IMR-90 (cell line): ENCODE measurements around the gene TOP2A. TPM values are rescaled to one million over a fixed set of nuclear protein-coding genes. Genes with fewer than 3 reads are reported as not detected.
A peak's percentile ranks its signal among the peaks of the same experiment; 100 is the strongest.

Source experiments
- ATAC-seq: fragments of 200-7000 bp; cut with Tn5 transposase; 2 replicates; pipeline ENCODE4 v1.9.1; 2020; ENCODE audit warnings: low read depth, mild to moderate bottlenecking, moderate library complexity
- BruUV-seq: library from RNA; stranded (reverse); fragments of 400-500 nt; replicated peaks from 2 replicates; lab custom pipeline; 2021; lab: Mats Ljungman, UMichigan
- CTCF ChIA-PET: fragments of 300-600 bp; formaldehyde crosslinking; extraction: SDS; loops from one replicate; lab custom pipeline; 2021; ENCODE audit warnings: antibody characterized with exemption; lab: Yijun Ruan, JAX
- POLR2A ChIA-PET: fragments of 300-600 bp; sonication (Branson Sonifier 250); formaldehyde crosslinking; loops from one replicate; lab custom pipeline; 2022; ENCODE audit warnings: antibody characterized with exemption; ENCODE audit not compliant: unreplicated experiment; lab: Charles Lee
- DNase-seq: peaks from one replicate; pipeline ENCODE4 v3.0.0; 2013
- H2AFZ ChIP-seq: replicated peaks from 2 replicates; pipeline ENCODE3; 2013; ENCODE audit warnings: low read length, mild to moderate bottlenecking; ENCODE audit not compliant: poor library complexity
- H2AK5ac ChIP-seq: 2 replicates; pipeline ENCODE4 v1.6.1; 2013; ENCODE audit warnings: low read depth, low read length, inconsistent platforms
- H2AK9ac ChIP-seq: replicated peaks from 2 replicates; pipeline ENCODE3; 2013; ENCODE audit warnings: mild to moderate bottlenecking, low read depth, low read length, moderate library complexity; ENCODE audit not compliant: poor library complexity
- H2BK120ac ChIP-seq: 2 replicates; pipeline ENCODE4 v1.6.1; 2013; ENCODE audit warnings: low read depth, low read length, inconsistent platforms
- H2BK15ac ChIP-seq: 3 replicates; pipeline ENCODE4 v1.6.1; 2013; ENCODE audit warnings: low read depth, low read length, inconsistent platforms
- H2BK20ac ChIP-seq: 2 replicates; pipeline ENCODE4 v1.6.1; 2013; ENCODE audit warnings: low read depth, mild to moderate bottlenecking, inconsistent platforms, low read length, moderate library complexity
- H2BK5ac ChIP-seq: 2 replicates; pipeline ENCODE4 v1.6.1; 2013; ENCODE audit warnings: mild to moderate bottlenecking, low read depth, low read length, inconsistent platforms; ENCODE audit not compliant: poor library complexity, severe bottlenecking
- H3K14ac ChIP-seq: replicated peaks from 2 replicates; pipeline ENCODE4 v1.6.1; 2013; ENCODE audit warnings: low read depth, low read length, inconsistent platforms
- H3K18ac ChIP-seq: 2 replicates; pipeline ENCODE4 v1.6.1; 2013; ENCODE audit warnings: low read depth, low read length, control low read depth
- H3K23ac ChIP-seq: 2 replicates; pipeline ENCODE4 v1.6.1; 2013; ENCODE audit warnings: low read depth, low read length, inconsistent platforms
- H3K27ac ChIP-seq: 2 replicates; pipeline ENCODE4 v1.5.1; 2013; ENCODE audit warnings: mild to moderate bottlenecking, control low read depth, low read length; ENCODE audit not compliant: insufficient read depth
- H3K27me3 ChIP-seq: 2 replicates; pipeline ENCODE4 v1.6.1; 2013; ENCODE audit warnings: low read length; ENCODE audit not compliant: control insufficient read depth, insufficient read depth
- H3K36me3 ChIP-seq: 2 replicates; pipeline ENCODE4 v1.6.1; 2013; ENCODE audit warnings: low read length, mixed read lengths; ENCODE audit not compliant: control insufficient read depth, insufficient read depth
- H3K4ac ChIP-seq: 2 replicates; pipeline ENCODE4 v1.6.1; 2013; ENCODE audit warnings: low read depth, low read length, inconsistent platforms
- H3K4me1 ChIP-seq: 2 replicates; pipeline ENCODE4 v1.6.1; 2013; ENCODE audit warnings: low read length, mixed read lengths; ENCODE audit not compliant: control insufficient read depth, insufficient read depth
- H3K4me2 ChIP-seq: 2 replicates; pipeline ENCODE4 v1.6.1; 2013; ENCODE audit warnings: low read depth, mild to moderate bottlenecking, control low read depth, low read length, moderate library complexity
- H3K4me3 ChIP-seq: 2 replicates; pipeline ENCODE4 v1.5.1; 2013; ENCODE audit warnings: low read depth, mild to moderate bottlenecking, control low read depth, low read length, moderate library complexity; ENCODE audit not compliant: insufficient read depth
- H3K56ac ChIP-seq: 2 replicates; pipeline ENCODE4 v1.6.1; 2013; ENCODE audit warnings: low read length, inconsistent platforms; ENCODE audit not compliant: insufficient read depth; ENCODE audit errors: extremely low read depth
- H3K79me1 ChIP-seq, 2 experiments: 2 replicates each; pipeline ENCODE4 v1.6.1; 2013; ENCODE audit warnings: low read length in 2 of 2, inconsistent platforms in 1 of 2, low read depth in 1 of 2
- H3K9ac ChIP-seq: 2 replicates; pipeline ENCODE4 v1.6.1; 2013; ENCODE audit warnings: low read depth, low read length, control low read depth
- H3K9me1 ChIP-seq: 2 replicates; pipeline ENCODE4 v1.6.1; 2013; ENCODE audit warnings: low read length, inconsistent platforms; ENCODE audit not compliant: insufficient read depth
- H3K9me3 ChIP-seq: 2 replicates; pipeline ENCODE4 v1.6.1; 2013; ENCODE audit warnings: low read length; ENCODE audit not compliant: control insufficient read depth, insufficient read depth
- H4K20me1 ChIP-seq: 2 replicates; pipeline ENCODE4 v1.6.1; 2013; ENCODE audit warnings: low read length, inconsistent platforms; ENCODE audit not compliant: insufficient read depth
- H4K5ac ChIP-seq: 2 replicates; pipeline ENCODE4 v1.6.1; 2013; ENCODE audit warnings: mild to moderate bottlenecking, low read depth, low read length, control low read depth
- H4K8ac ChIP-seq, 2 experiments: 2 replicates each; pipeline ENCODE4 v1.6.1; 2013; ENCODE audit warnings: low read depth in 2 of 2, low read length in 2 of 2, control low read depth in 1 of 2, inconsistent platforms in 1 of 2
- H4K91ac ChIP-seq: 2 replicates; pipeline ENCODE4 v1.6.1; 2013; ENCODE audit warnings: low read depth, low read length, inconsistent platforms; ENCODE audit not compliant: insufficient read depth
- CEBPB ChIP-seq: IDR thresholded peaks from 2 replicates; pipeline ENCODE4 v1.6.1; 2012; ENCODE audit warnings: low read depth, low read length, improper control_type of control experiment
- MAZ ChIP-seq: IDR thresholded peaks from 2 replicates; pipeline ENCODE4 v1.6.1; 2012; ENCODE audit warnings: low read depth, mild to moderate bottlenecking, low read length, improper control_type of control experiment, moderate library complexity, borderline replicate concordance
- NFE2L2 ChIP-seq: fragments of 150-350 bp; IDR thresholded peaks from 2 replicates; pipeline ENCODE4 v1.6.1; 2016; ENCODE audit warnings: low read depth, mild to moderate bottlenecking, low read length
- WGBS, 2 experiments: methylation state at CpG; one replicate each; pipeline versions ENCODE4 v1.1.5 to v1.1.7; 2013; ENCODE audit warnings: missing lambda C conversion rate in 2 of 2; ENCODE audit not compliant: insufficient read length in 1 of 2; ENCODE audit errors: extremely low coverage in 2 of 2; 5-methylcytosine and 5-hydroxymethylcytosine counted together
- dilution Hi-C: fragments of 300-500 bp; cut with HindIII; formaldehyde crosslinking; loops from one replicate; pipeline ENCODE4 v1.14.3; 2018; ENCODE audit warnings: low sequenced_read_pairs; ENCODE audit not compliant: unreplicated experiment
- in situ Hi-C: fragments of 300-500 bp; cut with MboI; formaldehyde crosslinking; loops from 3 replicates; pipeline ENCODE4 v1.14.3; 2019; ENCODE audit warnings: low sequenced_read_pairs, inconsistent platforms, mixed read lengths
- intact Hi-C: fragments of 100-400 bp; cut with micrococcal nuclease; formaldehyde crosslinking; loops from 2 replicates; pipeline ENCODE4 v1.10.0; 2022
- polyA plus RNA-seq, 3 experiments: library from polyadenylated mRNA; depleted of rRNA; stranded (reverse); fragments of >200 nt; gene quantifications; 2 replicates each; pipeline ENCODE4 v1.2.3, GENCODE V29; 2012; ENCODE audit warnings: low replicate concordance in 1 of 3
- total RNA-seq: library from RNA; depleted of rRNA; stranded (reverse); fragments of >200 nt; gene quantifications from 2 replicates; pipeline ENCODE4 v1.2.3, GENCODE V29; 2012
- TF ChIP-seq, protein P1 (sequence below): fragments of 150-350 bp; IDR thresholded peaks from 2 replicates; pipeline ENCODE4 v1.6.1; 2016; ENCODE audit warnings: low read depth, mild to moderate bottlenecking, low read length, moderate library complexity, borderline replicate concordance
- TF ChIP-seq, protein P2 (sequence below): fragments of 150-350 bp; IDR thresholded peaks from 2 replicates; pipeline ENCODE4 v1.6.1; 2017; ENCODE audit warnings: mild to moderate bottlenecking, antibody characterized with exemption, low read length, low read depth

The TOP2A gene
- total and polyA plus RNA-seq, 2 of the 4 experiments (the other 2 are of a cell fraction), result 43.4 to 68.5 TPM

DNA sequence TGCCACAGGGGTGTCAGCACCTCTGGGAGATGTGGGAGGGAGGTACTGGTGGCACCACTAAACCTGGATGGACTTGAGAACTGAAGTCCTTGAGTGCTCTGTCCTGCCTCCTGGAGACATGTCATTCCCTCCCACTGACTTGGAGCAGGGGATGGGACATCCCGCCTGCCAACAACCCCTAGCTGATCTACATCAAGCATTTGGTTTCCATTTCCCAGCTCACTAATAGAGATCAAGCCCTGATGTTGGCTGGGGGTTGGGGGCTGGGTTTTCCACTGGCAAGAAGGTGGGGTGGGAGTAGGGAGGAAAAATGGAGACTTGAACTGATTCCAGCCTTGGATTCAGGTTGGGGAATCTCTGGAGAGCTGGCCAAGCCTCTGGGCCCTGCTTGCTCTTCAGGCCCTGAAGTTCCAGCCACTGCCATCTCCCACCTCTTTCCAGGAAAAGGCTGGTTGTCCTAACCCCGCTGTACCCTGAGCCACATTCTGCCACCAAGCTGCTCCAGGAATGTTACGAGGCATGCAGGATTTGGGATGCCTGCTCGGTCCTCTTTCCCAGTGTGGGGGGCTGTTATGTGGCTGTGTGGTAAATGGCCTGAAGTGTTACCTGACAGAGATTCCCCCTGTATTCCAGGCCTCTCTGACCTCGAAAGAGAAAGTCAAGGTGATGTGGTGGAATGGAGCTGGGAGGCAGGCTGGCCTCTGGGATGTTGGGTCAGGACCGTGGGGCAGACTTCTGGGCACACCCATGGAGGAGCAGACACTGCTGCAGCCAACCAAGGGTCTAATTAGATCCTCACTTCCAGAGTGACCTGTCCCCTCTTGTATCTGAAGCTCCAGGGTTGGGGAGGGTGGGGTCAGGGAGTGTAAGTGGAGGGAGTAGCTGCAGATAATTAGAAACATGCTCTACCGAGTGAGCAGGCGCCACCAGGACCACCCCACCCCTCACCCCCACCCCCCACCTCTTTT, 42.2 kb upstream of the TOP2A start:
- dilution Hi-C loops (no loop called here), intact Hi-C loops (no loop called here), in situ Hi-C loops (no loop called here)
- no peak for DNase-seq
- Histone ChIP-seq H3K27ac (peak overlapping the region; percentile 26; the same call in 1 of the 2 replicates), H3K14ac (no peak overlapping the region), H2AK5ac (no peak overlapping the region), H2AFZ (no peak overlapping the region), H3K27me3 (no peaks in the 10 kb centered on the region), H4K91ac (no peak overlapping the region), H2BK120ac (peak overlapping the region; percentile 3; the same call in 1 of the 2 replicates), H3K36me3 (peaks cover 38% of the 10 kb centered on the region), H3K56ac (no peak overlapping the region), H4K20me1 (peaks cover 39% of the 10 kb centered on the region), H4K8ac (peak overlapping the region in 1 of 2 experiments; percentile 62; a peak in 1 of 4 replicates), H3K9me1 (peaks cover 39% of the 10 kb centered on the region), H2AK9ac (peak overlapping the region; percentile 0), H2BK20ac (no peak overlapping the region; the same call in 1 of the 2 replicates), H2BK5ac (no peak overlapping the region), H3K9me3 (no peaks in the 10 kb centered on the region), H3K9ac (no peak overlapping the region), H4K5ac (no peak overlapping the region), H3K18ac (no peak overlapping the region), H3K4me1 (peaks cover 29% of the 10 kb centered on the region), H3K4me3 (no peak overlapping the region), H3K4me2 (no peak overlapping the region), H3K23ac (0 out of 2 replicates have a peak overlapping the region, but pooled peaks have one; percentile 12), H2BK15ac (no peak overlapping the region), H3K79me1 (peaks cover 0 to 34% of the 10 kb centered on the region in 2 experiments; a peak in 2 of 4 replicates), H3K4ac (0 out of 2 replicates have a peak overlapping the region, but pooled peaks have one; percentile 15)
- no TSS peak for BruUV-seq
- no peak for TF ChIP-seq CEBPB
- TF ChIP-seq, protein P1, sequence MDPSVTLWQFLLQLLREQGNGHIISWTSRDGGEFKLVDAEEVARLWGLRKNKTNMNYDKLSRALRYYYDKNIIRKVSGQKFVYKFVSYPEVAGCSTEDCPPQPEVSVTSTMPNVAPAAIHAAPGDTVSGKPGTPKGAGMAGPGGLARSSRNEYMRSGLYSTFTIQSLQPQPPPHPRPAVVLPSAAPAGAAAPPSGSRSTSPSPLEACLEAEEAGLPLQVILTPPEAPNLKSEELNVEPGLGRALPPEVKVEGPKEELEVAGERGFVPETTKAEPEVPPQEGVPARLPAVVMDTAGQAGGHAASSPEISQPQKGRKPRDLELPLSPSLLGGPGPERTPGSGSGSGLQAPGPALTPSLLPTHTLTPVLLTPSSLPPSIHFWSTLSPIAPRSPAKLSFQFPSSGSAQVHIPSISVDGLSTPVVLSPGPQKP, result no peak
- no peak for TF ChIP-seq NFE2L2
- TF ChIP-seq, protein P2, sequence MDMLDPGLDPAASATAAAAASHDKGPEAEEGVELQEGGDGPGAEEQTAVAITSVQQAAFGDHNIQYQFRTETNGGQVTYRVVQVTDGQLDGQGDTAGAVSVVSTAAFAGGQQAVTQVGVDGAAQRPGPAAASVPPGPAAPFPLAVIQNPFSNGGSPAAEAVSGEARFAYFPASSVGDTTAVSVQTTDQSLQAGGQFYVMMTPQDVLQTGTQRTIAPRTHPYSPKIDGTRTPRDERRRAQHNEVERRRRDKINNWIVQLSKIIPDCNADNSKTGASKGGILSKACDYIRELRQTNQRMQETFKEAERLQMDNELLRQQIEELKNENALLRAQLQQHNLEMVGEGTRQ, result no peak
- no peak for TF ChIP-seq MAZ
- ChIA-PET CTCF (no interaction called here), POLR2A (interaction anchor here (0.6 kb wide), 2 partner anchors 15 to 27 kb away, joined by 3 to 6 read pairs; no protein-coding TSS in a partner anchor)
- no CpG with 5 or more reads among the region's 8 CpGs for WGBS, 2 experiments
- ATAC-seq, result no peak
